ENCODE data around the gene CLEC3B. TPM values are rescaled to one million over a fixed set of nuclear protein-coding genes. Genes with fewer than 3 reads are reported as not detected.

Gene CLEC3B
- total RNA-seq, 1 donor from 2014 or later, result not detected

- DNase-seq, result no peak
- Mint-ChIP-seq H3K36me3 (ENCODE audit: unreplicated experiment) (peaks cover 23% of the 10 kb centered on the region), H3K9me3 (ENCODE audit: unreplicated experiment) (no peaks in the 10 kb centered on the region), H3K4me1 (ENCODE audit: low read depth, unreplicated experiment) (peaks cover 10% of the 10 kb centered on the region), H3K4me3 (ENCODE audit: unreplicated experiment) (no peak overlapping the region), H3K27ac (ENCODE audit: unreplicated experiment) (no peak overlapping the region), H3K27me3 (ENCODE audit: unreplicated experiment) (no peaks in the 10 kb centered on the region)
- TF ChIP-seq CTCF (IDR thresholded peaks at IDR 0.05; ENCODE audit: partially characterized antibody, unreplicated experiment), result no peak
Observed at GRCh38 chr3:45008117-45008516, 18.0 kb upstream of the CLEC3B start.

- Mint-ChIP-seq H3K27ac (ENCODE audit: unreplicated experiment) (no peak overlapping the region), H3K9me3 (ENCODE audit: unreplicated experiment) (no peaks in the 10 kb centered on the region), H3K4me3 (ENCODE audit: unreplicated experiment) (no peak overlapping the region), H3K27me3 (ENCODE audit: unreplicated experiment) (no peaks in the 10 kb centered on the region), H3K4me1 (ENCODE audit: low read depth, unreplicated experiment) (peaks cover 10% of the 10 kb centered on the region), H3K36me3 (ENCODE audit: unreplicated experiment) (peaks cover 13% of the 10 kb centered on the region)
- no peak for TF ChIP-seq CTCF (IDR thresholded peaks at IDR 0.05; ENCODE audit: partially characterized antibody, unreplicated experiment)
- no peak for DNase-seq
Observed at GRCh38 chr3:45009868-45010267, 16.2 kb upstream of the CLEC3B start.

- DNase-seq, result no peak
- Mint-ChIP-seq H3K36me3 (ENCODE audit: unreplicated experiment) (peaks cover 4% of the 10 kb centered on the region), H3K4me1 (ENCODE audit: low read depth, unreplicated experiment) (peaks cover 10% of the 10 kb centered on the region), H3K27me3 (ENCODE audit: unreplicated experiment) (no peaks in the 10 kb centered on the region), H3K4me3 (ENCODE audit: unreplicated experiment) (no peak overlapping the region), H3K9me3 (ENCODE audit: unreplicated experiment) (no peaks in the 10 kb centered on the region), H3K27ac (ENCODE audit: unreplicated experiment) (no peak overlapping the region)
- no peak for TF ChIP-seq CTCF (IDR thresholded peaks at IDR 0.05; ENCODE audit: partially characterized antibody, unreplicated experiment)
Observed at GRCh38 chr3:45010811-45011333, 15.2 kb upstream of the CLEC3B start.

GRCh38 chr3:45011756-45012508, 14.2 kb upstream of the CLEC3B start:
- H3K36me3 Mint-ChIP-seq (ENCODE audit: unreplicated experiment), result peaks cover 3% of the 10 kb centered on the region
- no peak overlapping the region for H3K4me3 Mint-ChIP-seq (ENCODE audit: unreplicated experiment)
- H3K4me1 Mint-ChIP-seq (ENCODE audit: low read depth, unreplicated experiment), result peaks cover 13% of the 10 kb centered on the region
- H3K27me3 Mint-ChIP-seq (ENCODE audit: unreplicated experiment), result no peaks in the 10 kb centered on the region
- no peak for TF ChIP-seq CTCF (IDR thresholded peaks at IDR 0.05; ENCODE audit: partially characterized antibody, unreplicated experiment)
- DNase-seq, result no peak
- no peak overlapping the region for H3K27ac Mint-ChIP-seq (ENCODE audit: unreplicated experiment)
- no peaks in the 10 kb centered on the region for H3K9me3 Mint-ChIP-seq (ENCODE audit: unreplicated experiment)

- Mint-ChIP-seq H3K4me1 (ENCODE audit: low read depth, unreplicated experiment) (peaks cover 13% of the 10 kb centered on the region), H3K36me3 (ENCODE audit: unreplicated experiment) (no peaks in the 10 kb centered on the region), H3K27me3 (ENCODE audit: unreplicated experiment) (no peaks in the 10 kb centered on the region), H3K27ac (ENCODE audit: unreplicated experiment) (no peak overlapping the region), H3K4me3 (ENCODE audit: unreplicated experiment) (no peak overlapping the region), H3K9me3 (ENCODE audit: unreplicated experiment) (no peaks in the 10 kb centered on the region)
- DNase-seq, result no peak
- no peak for TF ChIP-seq CTCF (IDR thresholded peaks at IDR 0.05; ENCODE audit: partially characterized antibody, unreplicated experiment)
Observed at GRCh38 chr3:45012577-45012976, 13.5 kb upstream of the CLEC3B start.

Measured in glutamatergic neuron (in vitro differentiated cells).